ENCODE results near the gene MANF. TPM values are rescaled to one million over a fixed set of nuclear protein-coding genes. Genes with fewer than 3 reads are reported as not detected.
A peak's percentile ranks its signal among the peaks of the same experiment; 100 is the strongest.

Gene MANF
- total and polyA plus RNA-seq, 2 of the 13 experiments (the other 11 are each of a cell fraction or from before 2014, with no cell fraction given): 55.4 to 269 TPM

GRCh38 chr3:51384726-51385473 lies at the start of gene MANF (continued):
- TF ChIP-seq EP300 (IDR thresholded peaks at IDR 0.05; ENCODE audit: low read depth in 2 of 2, low read length in 2 of 2) (no peak), EP300 (CRISPR knock-in tag; IDR thresholded peaks at IDR 0.05; ENCODE audit: borderline replicate concordance) (no peak), ZBTB46 (CRISPR knock-in tag; IDR thresholded peaks at IDR 0.05; ENCODE audit: borderline replicate concordance) (no peak), SIX4 (CRISPR knock-in tag; IDR thresholded peaks at IDR 0.05) (no peak), ZNF713 (CRISPR knock-in tag; IDR thresholded peaks at IDR 0.05) (no peak), ZBTB37 (CRISPR knock-in tag; IDR thresholded peaks at IDR 0.05) (no peak), MZF1 (CRISPR knock-in tag; IDR thresholded peaks at IDR 0.05; ENCODE audit: borderline replicate concordance) (0 out of 2 replicates have a peak, but pooled peaks have one; percentile 37), MED13 (CRISPR knock-in tag; IDR thresholded peaks at IDR 0.05) (peak; percentile 58; the same call in 1 of the 2 replicates), HIC2 (CRISPR knock-in tag; IDR thresholded peaks at IDR 0.05; ENCODE audit: low read depth) (no peak; the same call in 1 of the 2 replicates), ARID3A (IDR thresholded peaks at IDR 0.05; ENCODE audit: low read depth, low read length) (no peak), FOXP4 (CRISPR knock-in tag; IDR thresholded peaks at IDR 0.05) (no peak; the same call in 1 of the 2 replicates), MYC (CRISPR knock-in tag; IDR thresholded peaks at IDR 0.05; ENCODE audit: borderline replicate concordance) (peak; percentile 83), HBP1 (CRISPR knock-in tag; IDR thresholded peaks at IDR 0.05; ENCODE audit: low read depth) (peak; percentile 71; the same call in 1 of the 2 replicates), KAT2B (IDR thresholded peaks at IDR 0.05; ENCODE audit: borderline replicate concordance, low read depth, low read length) (no peak), ZFP36L2 (CRISPR knock-in tag; IDR thresholded peaks at IDR 0.05) (no peak), ZFP82 (CRISPR knock-in tag; IDR thresholded peaks at IDR 0.05; ENCODE audit: borderline replicate concordance) (no peak), ZNF282 (IDR thresholded peaks at IDR 0.05; ENCODE audit: partially characterized antibody) (no peak), ZFP37 (CRISPR knock-in tag; IDR thresholded peaks at IDR 0.05; ENCODE audit: borderline replicate concordance) (no peak), KLF13 (CRISPR knock-in tag; IDR thresholded peaks at IDR 0.05) (no peak)

All from HepG2 (cell line).